ENCODE data around the gene KIF21B.

- no peak for TF ChIP-seq TAF1 (IDR thresholded peaks at IDR 0.05; ENCODE audit: borderline replicate concordance, low read depth, low read length)
- no peak for TF ChIP-seq POLR2A (IDR thresholded peaks at IDR 0.05; ENCODE audit: low read depth, low read length)
Measured at GRCh38 chr1:201026836-201027235, 3.3 kb upstream of the KIF21B start.
